HepG2 (cell line): ENCODE data around the gene MICALL2. TPM values are rescaled to one million over a fixed set of nuclear protein-coding genes. Genes with fewer than 3 reads are reported as not detected.
A peak's percentile ranks its signal among the peaks of the same experiment; 100 is the strongest.

Experiments used
- GRHL1 ChIP-seq: sonication (generic); formaldehyde crosslinking; conservative IDR thresholded peaks from 2 replicates; pipeline ENCODE4 v1.8.0; 2022; ENCODE audit warnings: missing genetic modification reagents
- KLF12 ChIP-seq: sonication (generic); formaldehyde crosslinking; IDR thresholded peaks from 2 replicates; pipeline ENCODE4 v1.4.0; 2020; ENCODE audit warnings: missing genetic modification reagents, borderline replicate concordance
- NCOR1 ChIP-seq: fragments of 200-600 bp; sonication (generic); IDR thresholded peaks from 2 replicates; pipeline ENCODE4 v1.7.0; 2017; ENCODE audit warnings: antibody characterized with exemption, low read length, borderline replicate concordance
- SCMH1 ChIP-seq: sonication (generic); formaldehyde crosslinking; IDR thresholded peaks from 2 replicates; pipeline ENCODE4 v1.9.0; 2021; ENCODE audit warnings: missing genetic modification reagents, mild to moderate bottlenecking, borderline replicate concordance
- SMAD1 ChIP-seq: sonication (generic); formaldehyde crosslinking; IDR thresholded peaks from 2 replicates; pipeline ENCODE4 v1.4.0; 2020; ENCODE audit warnings: missing genetic modification reagents, low read depth, mild to moderate bottlenecking, borderline replicate concordance
- TOPORS ChIP-seq: sonication (generic); formaldehyde crosslinking; IDR thresholded peaks from 2 replicates; pipeline ENCODE4 v1.8.0; 2023; ENCODE audit warnings: mild to moderate bottlenecking, missing genetic modification reagents
- ZBTB14 ChIP-seq: sonication (generic); formaldehyde crosslinking; IDR thresholded peaks from 2 replicates; pipeline ENCODE4 v1.4.0; 2020; ENCODE audit warnings: missing genetic modification reagents
- ZNF124 ChIP-seq: sonication (generic); formaldehyde crosslinking; IDR thresholded peaks from 2 replicates; pipeline ENCODE4 v1.4.0; 2020; ENCODE audit warnings: missing genetic modification reagents
- ZNF557 ChIP-seq: sonication (generic); formaldehyde crosslinking; IDR thresholded peaks from 2 replicates; pipeline ENCODE4 v1.4.0; 2020; ENCODE audit warnings: missing genetic modification reagents
- polyA plus RNA-seq, 8 experiments: library from polyadenylated mRNA; depleted of rRNA in 3 of 8; stranded (reverse) in 7 of 8; unstranded in 1 of 8; fragments of >200 nt; fragmentation: Illumina TruSeq in 4 of 8; extraction: Trizol in 4 of 8; gene quantifications; 2 replicates each; pipeline versions ENCODE4 v1.2.1 to v1.2.3, GENCODE V29; 2011 to 2016; ENCODE audit warnings: low read depth in 4 of 8, missing spikeins in 1 of 8, mixed read lengths in 1 of 8; ENCODE audit not compliant: insufficient read depth in 1 of 8
- total RNA-seq, 5 experiments: library from RNA; depleted of rRNA; stranded (reverse); fragments of >200 nt; fragmentation: Illumina TruSeq; extraction: Trizol; gene quantifications; 2 replicates each; pipeline ENCODE4 v1.2.3, GENCODE V29; 2016; ENCODE audit warnings: low read depth in 1 of 5
- TF ChIP-seq, protein P1 (sequence below): IDR thresholded peaks from 2 replicates; pipeline ENCODE4 v1.6.1; 2016; ENCODE audit warnings: low read depth, missing genetic modification reagents, missing compliant biosample characterization
- TF ChIP-seq, protein P2 (sequence below): sonication (generic); formaldehyde crosslinking; IDR thresholded peaks from 2 replicates; pipeline ENCODE4 v1.4.0; 2020; ENCODE audit warnings: mild to moderate bottlenecking, missing genetic modification reagents
- TF ChIP-seq, protein P3 (sequence below): sonication (generic); formaldehyde crosslinking; IDR thresholded peaks from 2 replicates; pipeline ENCODE4 v1.4.0; 2020; ENCODE audit warnings: mild to moderate bottlenecking, missing genetic modification reagents

Gene MICALL2
- total and polyA plus RNA-seq, 2 of the 13 experiments (the other 11 are each of a cell fraction or from before 2014, with no cell fraction given): 5.8 to 12.4 TPM

- TF ChIP-seq, protein P1, sequence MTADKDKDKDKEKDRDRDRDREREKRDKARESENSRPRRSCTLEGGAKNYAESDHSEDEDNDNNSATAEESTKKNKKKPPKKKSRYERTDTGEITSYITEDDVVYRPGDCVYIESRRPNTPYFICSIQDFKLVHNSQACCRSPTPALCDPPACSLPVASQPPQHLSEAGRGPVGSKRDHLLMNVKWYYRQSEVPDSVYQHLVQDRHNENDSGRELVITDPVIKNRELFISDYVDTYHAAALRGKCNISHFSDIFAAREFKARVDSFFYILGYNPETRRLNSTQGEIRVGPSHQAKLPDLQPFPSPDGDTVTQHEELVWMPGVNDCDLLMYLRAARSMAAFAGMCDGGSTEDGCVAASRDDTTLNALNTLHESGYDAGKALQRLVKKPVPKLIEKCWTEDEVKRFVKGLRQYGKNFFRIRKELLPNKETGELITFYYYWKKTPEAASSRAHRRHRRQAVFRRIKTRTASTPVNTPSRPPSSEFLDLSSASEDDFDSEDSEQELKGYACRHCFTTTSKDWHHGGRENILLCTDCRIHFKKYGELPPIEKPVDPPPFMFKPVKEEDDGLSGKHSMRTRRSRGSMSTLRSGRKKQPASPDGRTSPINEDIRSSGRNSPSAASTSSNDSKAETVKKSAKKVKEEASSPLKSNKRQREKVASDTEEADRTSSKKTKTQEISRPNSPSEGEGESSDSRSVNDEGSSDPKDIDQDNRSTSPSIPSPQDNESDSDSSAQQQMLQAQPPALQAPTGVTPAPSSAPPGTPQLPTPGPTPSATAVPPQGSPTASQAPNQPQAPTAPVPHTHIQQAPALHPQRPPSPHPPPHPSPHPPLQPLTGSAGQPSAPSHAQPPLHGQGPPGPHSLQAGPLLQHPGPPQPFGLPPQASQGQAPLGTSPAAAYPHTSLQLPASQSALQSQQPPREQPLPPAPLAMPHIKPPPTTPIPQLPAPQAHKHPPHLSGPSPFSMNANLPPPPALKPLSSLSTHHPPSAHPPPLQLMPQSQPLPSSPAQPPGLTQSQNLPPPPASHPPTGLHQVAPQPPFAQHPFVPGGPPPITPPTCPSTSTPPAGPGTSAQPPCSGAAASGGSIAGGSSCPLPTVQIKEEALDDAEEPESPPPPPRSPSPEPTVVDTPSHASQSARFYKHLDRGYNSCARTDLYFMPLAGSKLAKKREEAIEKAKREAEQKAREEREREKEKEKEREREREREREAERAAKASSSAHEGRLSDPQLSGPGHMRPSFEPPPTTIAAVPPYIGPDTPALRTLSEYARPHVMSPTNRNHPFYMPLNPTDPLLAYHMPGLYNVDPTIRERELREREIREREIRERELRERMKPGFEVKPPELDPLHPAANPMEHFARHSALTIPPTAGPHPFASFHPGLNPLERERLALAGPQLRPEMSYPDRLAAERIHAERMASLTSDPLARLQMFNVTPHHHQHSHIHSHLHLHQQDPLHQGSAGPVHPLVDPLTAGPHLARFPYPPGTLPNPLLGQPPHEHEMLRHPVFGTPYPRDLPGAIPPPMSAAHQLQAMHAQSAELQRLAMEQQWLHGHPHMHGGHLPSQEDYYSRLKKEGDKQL (CRISPR knock-in tag): no peak
- TF ChIP-seq SCMH1 (no peak), NCOR1 (0 out of 2 replicates have a peak, but pooled peaks have one; percentile 29), KLF12 (CRISPR knock-in tag) (peak; percentile 24; the same call in 1 of the 2 replicates), ZBTB14 (no peak), ZNF124 (CRISPR knock-in tag) (no peak), TOPORS (no peak), ZNF557 (no peak), GRHL1 (no peak), SMAD1 (CRISPR knock-in tag) (peak; percentile 26; the same call in 1 of the 2 replicates)
- TF ChIP-seq, protein P2, sequence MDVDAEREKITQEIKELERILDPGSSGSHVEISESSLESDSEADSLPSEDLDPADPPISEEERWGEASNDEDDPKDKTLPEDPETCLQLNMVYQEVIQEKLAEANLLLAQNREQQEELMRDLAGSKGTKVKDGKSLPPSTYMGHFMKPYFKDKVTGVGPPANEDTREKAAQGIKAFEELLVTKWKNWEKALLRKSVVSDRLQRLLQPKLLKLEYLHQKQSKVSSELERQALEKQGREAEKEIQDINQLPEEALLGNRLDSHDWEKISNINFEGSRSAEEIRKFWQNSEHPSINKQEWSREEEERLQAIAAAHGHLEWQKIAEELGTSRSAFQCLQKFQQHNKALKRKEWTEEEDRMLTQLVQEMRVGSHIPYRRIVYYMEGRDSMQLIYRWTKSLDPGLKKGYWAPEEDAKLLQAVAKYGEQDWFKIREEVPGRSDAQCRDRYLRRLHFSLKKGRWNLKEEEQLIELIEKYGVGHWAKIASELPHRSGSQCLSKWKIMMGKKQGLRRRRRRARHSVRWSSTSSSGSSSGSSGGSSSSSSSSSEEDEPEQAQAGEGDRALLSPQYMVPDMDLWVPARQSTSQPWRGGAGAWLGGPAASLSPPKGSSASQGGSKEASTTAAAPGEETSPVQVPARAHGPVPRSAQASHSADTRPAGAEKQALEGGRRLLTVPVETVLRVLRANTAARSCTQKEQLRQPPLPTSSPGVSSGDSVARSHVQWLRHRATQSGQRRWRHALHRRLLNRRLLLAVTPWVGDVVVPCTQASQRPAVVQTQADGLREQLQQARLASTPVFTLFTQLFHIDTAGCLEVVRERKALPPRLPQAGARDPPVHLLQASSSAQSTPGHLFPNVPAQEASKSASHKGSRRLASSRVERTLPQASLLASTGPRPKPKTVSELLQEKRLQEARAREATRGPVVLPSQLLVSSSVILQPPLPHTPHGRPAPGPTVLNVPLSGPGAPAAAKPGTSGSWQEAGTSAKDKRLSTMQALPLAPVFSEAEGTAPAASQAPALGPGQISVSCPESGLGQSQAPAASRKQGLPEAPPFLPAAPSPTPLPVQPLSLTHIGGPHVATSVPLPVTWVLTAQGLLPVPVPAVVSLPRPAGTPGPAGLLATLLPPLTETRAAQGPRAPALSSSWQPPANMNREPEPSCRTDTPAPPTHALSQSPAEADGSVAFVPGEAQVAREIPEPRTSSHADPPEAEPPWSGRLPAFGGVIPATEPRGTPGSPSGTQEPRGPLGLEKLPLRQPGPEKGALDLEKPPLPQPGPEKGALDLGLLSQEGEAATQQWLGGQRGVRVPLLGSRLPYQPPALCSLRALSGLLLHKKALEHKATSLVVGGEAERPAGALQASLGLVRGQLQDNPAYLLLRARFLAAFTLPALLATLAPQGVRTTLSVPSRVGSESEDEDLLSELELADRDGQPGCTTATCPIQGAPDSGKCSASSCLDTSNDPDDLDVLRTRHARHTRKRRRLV: no peak
- TF ChIP-seq, protein P3, sequence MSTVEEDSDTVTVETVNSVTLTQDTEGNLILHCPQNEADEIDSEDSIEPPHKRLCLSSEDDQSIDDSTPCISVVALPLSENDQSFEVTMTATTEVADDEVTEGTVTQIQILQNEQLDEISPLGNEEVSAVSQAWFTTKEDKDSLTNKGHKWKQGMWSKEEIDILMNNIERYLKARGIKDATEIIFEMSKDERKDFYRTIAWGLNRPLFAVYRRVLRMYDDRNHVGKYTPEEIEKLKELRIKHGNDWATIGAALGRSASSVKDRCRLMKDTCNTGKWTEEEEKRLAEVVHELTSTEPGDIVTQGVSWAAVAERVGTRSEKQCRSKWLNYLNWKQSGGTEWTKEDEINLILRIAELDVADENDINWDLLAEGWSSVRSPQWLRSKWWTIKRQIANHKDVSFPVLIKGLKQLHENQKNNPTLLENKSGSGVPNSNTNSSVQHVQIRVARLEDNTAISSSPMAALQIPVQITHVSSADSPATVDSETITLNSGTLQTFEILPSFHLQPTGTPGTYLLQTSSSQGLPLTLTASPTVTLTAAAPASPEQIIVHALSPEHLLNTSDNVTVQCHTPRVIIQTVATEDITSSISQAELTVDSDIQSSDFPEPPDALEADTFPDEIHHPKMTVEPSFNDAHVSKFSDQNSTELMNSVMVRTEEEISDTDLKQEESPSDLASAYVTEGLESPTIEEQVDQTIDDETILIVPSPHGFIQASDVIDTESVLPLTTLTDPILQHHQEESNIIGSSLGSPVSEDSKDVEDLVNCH: no peak
These were observed 7.4 kb upstream of the MICALL2 start (continued) for GRCh38 chr7:1466524-1467271.
